22Rv1 (cell line): ENCODE results near the gene RFWD3.

ENCODE experiments used
- H3K27ac ChIP-seq: fragments of 450-650 bp; 2 replicates; pipeline ENCODE4 v1.5.1; 2017
- CTCF ChIP-seq: fragments of 450-650 bp; IDR thresholded peaks from 2 replicates; pipeline ENCODE4 v1.5.1; 2017; ENCODE audit warnings: mild to moderate bottlenecking
- ZFX ChIP-seq: fragments of 450-650 bp; IDR thresholded peaks from 2 replicates; pipeline ENCODE4 v1.6.1; 2017; ENCODE audit warnings: antibody characterized with exemption, borderline replicate concordance

The RFWD3 gene

DNA sequence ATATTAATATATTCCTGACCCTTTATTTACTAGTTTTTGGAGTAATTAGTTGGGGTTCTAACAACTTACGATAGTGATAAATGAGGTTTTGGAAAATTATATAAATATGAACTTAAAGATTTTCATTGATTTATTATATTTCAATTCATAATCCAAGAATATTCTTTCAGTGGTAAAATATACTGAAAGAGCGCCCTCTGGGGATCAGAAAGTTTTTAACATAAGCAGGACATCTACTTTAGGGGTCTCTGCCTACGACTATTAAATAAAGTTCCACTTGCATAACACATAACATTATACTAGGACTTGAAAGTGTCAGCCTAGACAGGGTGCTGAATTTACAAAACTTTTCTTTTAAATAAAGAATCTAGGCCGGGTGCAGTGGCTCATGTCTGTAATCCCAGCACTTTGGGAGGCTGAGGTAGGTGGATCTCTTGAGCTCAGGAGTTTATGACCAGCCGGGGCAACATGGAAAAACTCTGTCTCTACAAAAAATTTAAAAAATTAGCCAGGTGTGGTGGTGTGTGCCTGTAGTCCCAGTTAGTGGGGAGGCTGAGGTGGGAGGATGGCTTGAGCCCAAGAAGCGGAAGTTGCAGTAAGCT, 15.6 kb downstream of the RFWD3 start:
- no peak overlapping the region for H3K27ac ChIP-seq
- TF ChIP-seq ZFX (no peak), CTCF (peak; percentile 83)

GRCh38 chr16:74649839-74650504, 16.7 kb downstream of the RFWD3 start:
- no peak overlapping the region for H3K27ac ChIP-seq
- TF ChIP-seq CTCF, result no peak
- TF ChIP-seq ZFX, result no peak

GRCh38 chr16:74641969-74642368, 24.7 kb downstream of the RFWD3 start:
- TF ChIP-seq CTCF, result no peak
- no peak for TF ChIP-seq ZFX
- no peak overlapping the region for H3K27ac ChIP-seq

DNA sequence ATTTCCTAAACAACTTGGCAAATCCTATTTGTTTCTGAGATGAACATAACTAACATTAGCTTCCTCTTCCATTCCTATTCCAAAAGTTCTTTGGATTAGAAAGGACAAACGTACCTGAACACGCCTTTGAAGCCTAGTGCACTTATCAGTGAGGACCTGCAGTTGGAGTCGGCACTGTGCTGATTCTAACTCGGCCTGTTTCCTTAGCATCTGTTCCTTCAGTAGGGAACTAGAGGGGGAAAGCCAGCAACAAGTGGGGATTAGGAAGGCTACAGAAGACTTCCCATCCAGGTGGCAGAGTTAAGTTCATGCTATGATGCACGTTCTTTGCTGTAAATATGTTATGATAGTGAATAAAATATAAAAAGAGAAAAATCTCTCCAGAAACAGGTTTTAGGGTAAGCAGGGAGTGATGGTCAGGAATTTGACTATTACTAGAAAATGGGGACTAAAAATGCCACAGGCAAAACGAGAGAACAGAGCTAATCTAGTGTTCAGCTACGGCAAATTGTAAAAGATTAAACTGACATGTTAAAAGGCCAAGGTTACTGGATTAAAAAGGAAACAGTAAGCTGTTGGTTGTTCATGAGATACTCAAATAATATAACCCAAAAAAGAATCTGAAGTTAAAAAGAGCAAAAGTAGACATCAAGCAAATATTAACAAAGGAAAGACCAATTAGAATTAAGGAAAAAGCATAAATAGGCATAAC, 28.8 kb downstream of the RFWD3 start:
- TF ChIP-seq ZFX, result no peak
- TF ChIP-seq CTCF, result no peak
- H3K27ac ChIP-seq, result no peak overlapping the region

- TF ChIP-seq CTCF (no peak), ZFX (no peak)
- 0 out of 2 replicates have a peak overlapping the region, but pooled peaks have one; percentile 10 for H3K27ac ChIP-seq
Observed at GRCh38 chr16:74635303-74635702, 31.4 kb downstream of the RFWD3 start.

GRCh38 chr16:74633686-74634085, 33.0 kb downstream of the RFWD3 start:
- no peak for TF ChIP-seq ZFX
- no peak for TF ChIP-seq CTCF
- H3K27ac ChIP-seq, result no peak overlapping the region
